Progenitor cell of endocrine pancreas (in vitro differentiated cells): ENCODE measurements around the gene LRPPRC. TPM values are rescaled to one million over a fixed set of nuclear protein-coding genes. Genes with fewer than 3 reads are reported as not detected.
A peak's percentile ranks its signal among the peaks of the same experiment; 100 is the strongest.

ENCODE experiments used
- DNase-seq: peaks from one replicate; pipeline ENCODE4 v3.0.0; 2021; ENCODE audit warnings: low spot score; ENCODE audit not compliant: unreplicated experiment
- H3K27ac Mint-ChIP-seq: 2 replicates; pipeline ENCODE4 v1.8.0; 2021; ENCODE audit warnings: mild to moderate bottlenecking, moderate library complexity, mixed read lengths
- H3K27me3 Mint-ChIP-seq: 2 replicates; pipeline ENCODE4 v1.8.0; 2021; ENCODE audit warnings: mixed read lengths
- H3K36me3 Mint-ChIP-seq: 2 replicates; pipeline ENCODE4 v1.8.0; 2022; ENCODE audit warnings: mixed read lengths; ENCODE audit not compliant: insufficient read depth
- H3K4me1 Mint-ChIP-seq: 2 replicates; pipeline ENCODE4 v1.8.0; 2021; ENCODE audit warnings: low read depth, mixed read lengths
- H3K4me3 Mint-ChIP-seq: 2 replicates; pipeline ENCODE4 v1.8.0; 2021; ENCODE audit warnings: low read depth, mild to moderate bottlenecking, moderate library complexity, mixed read lengths
- H3K9me3 Mint-ChIP-seq: 2 replicates; pipeline ENCODE4 v1.8.0; 2021; ENCODE audit warnings: low read depth, mixed read lengths
- CTCF ChIP-seq: fragments of 200-600 bp; sonication (generic); IDR thresholded peaks from one replicate; pipeline ENCODE4 v1.5.0; 2021; ENCODE audit warnings: antibody characterized with exemption, mild to moderate bottlenecking; ENCODE audit not compliant: unreplicated experiment
- long read RNA-seq: library from polyadenylated mRNA; unstranded; transcript quantifications from one replicate; pipeline ENCODE4 v2.0.0, GENCODE V29; 2020
- total RNA-seq: library from RNA; stranded (reverse); gene quantifications from 2 replicates; pipeline ENCODE4 v1.2.1, GENCODE V29; 2021

The LRPPRC gene
- 105 and 114 TPM in 2 replicates for total RNA-seq
- long read RNA-seq, full-length matches to known transcripts = 50 of 340 reads
- long read RNA-seq, partial matches to known transcripts = 260 of 340 reads
- long read RNA-seq, other reads (novel, unspliced or antisense) = 30 of 340 reads

GRCh38 chr2:43995733-43996533 lies at the start of gene LRPPRC:
TSS of gene LRPPRC (minus strand) at chr2:43995989. CDS start at chr2:43995947, 42 bp downstream.
- H3K27me3 Mint-ChIP-seq = no peaks in the 10 kb centered on the region

GRCh38 chr2:44045061-44045460 lies 49.3 kb upstream of the LRPPRC start:
- no peak overlapping the region for H3K27ac Mint-ChIP-seq
- no peaks in the 10 kb centered on the region for H3K36me3 Mint-ChIP-seq
- peaks cover 5% of the 10 kb centered on the region for H3K4me1 Mint-ChIP-seq
- DNase-seq = no peak
- no peaks in the 10 kb centered on the region for H3K9me3 Mint-ChIP-seq
- peaks cover 14% of the 10 kb centered on the region for H3K27me3 Mint-ChIP-seq
- TF ChIP-seq CTCF = no peak
- H3K4me3 Mint-ChIP-seq = no peak overlapping the region

More at GRCh38 chr2:43995733-43996533, at the start of gene LRPPRC:
- no peaks in the 10 kb centered on the region for H3K9me3 Mint-ChIP-seq
- peaks cover 27% of the 10 kb centered on the region for H3K4me1 Mint-ChIP-seq
- DNase-seq = peak; percentile 73
- TF ChIP-seq CTCF = no peak
- H3K4me3 Mint-ChIP-seq = peak within 1 kb of the TSS; percentile 91
- peak within 1 kb of the TSS; percentile 100 for H3K27ac Mint-ChIP-seq
- H3K36me3 Mint-ChIP-seq = peaks cover 16% of the 10 kb centered on the region

DNA sequence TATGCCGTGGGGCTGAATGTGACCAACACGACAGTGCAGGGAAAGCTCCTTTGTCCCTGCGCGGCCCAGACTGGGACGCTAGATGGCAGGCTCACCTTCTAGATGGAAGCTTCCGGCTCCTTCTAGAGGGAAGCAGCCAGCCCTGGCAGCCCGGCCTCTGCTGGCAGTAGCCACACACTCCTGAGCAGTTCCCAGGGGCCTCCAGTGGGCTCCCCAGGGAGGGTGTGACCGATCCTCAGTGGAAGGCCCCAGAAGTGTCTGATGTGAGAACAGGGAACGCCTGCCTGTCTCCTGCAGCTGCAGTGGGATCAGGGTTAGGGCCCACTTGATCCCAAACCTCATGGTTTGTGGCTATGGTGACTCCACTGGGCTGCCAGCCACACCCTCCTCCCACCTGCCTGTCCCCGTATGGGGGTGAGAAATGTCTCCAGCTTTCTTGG lies 48.5 kb upstream of the LRPPRC start:
- Mint-ChIP-seq H3K4me1 (peaks cover 5% of the 10 kb centered on the region), H3K4me3 (no peak overlapping the region)

DNA sequence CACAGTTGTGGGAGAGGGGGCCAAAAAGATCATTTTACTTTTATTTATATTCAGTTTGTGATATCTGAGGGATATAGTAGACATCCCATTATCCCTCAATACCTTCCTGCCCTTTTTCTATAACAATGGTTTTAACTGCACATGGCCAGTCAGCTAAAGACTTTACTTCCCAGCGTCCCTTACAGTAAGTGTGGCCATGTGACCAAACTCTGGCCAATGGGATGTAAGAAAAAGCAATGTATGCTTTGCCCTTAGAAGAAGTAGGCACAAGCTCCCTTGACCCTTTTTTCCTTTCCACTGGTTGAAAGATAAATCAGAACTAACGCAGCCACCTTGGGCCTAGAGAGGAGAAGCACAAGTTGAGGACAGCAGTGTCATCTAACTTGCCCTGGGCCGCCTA lies 44.6 kb upstream of the LRPPRC start:
- Mint-ChIP-seq H3K9me3 (no peaks in the 10 kb centered on the region), H3K27me3 (peaks cover 2% of the 10 kb centered on the region), H3K36me3 (no peaks in the 10 kb centered on the region), H3K4me3 (no peak overlapping the region), H3K27ac (no peak overlapping the region), H3K4me1 (no peaks in the 10 kb centered on the region)
- no peak for DNase-seq
- no peak for TF ChIP-seq CTCF

More for the DNA sequence above, 48.5 kb upstream of the LRPPRC start:
- H3K27ac Mint-ChIP-seq = no peak overlapping the region
- H3K27me3 Mint-ChIP-seq = peaks cover 13% of the 10 kb centered on the region
- H3K36me3 Mint-ChIP-seq = no peaks in the 10 kb centered on the region
- peak; percentile 77 for DNase-seq
- no peaks in the 10 kb centered on the region for H3K9me3 Mint-ChIP-seq
- TF ChIP-seq CTCF = peak; percentile 90

DNA sequence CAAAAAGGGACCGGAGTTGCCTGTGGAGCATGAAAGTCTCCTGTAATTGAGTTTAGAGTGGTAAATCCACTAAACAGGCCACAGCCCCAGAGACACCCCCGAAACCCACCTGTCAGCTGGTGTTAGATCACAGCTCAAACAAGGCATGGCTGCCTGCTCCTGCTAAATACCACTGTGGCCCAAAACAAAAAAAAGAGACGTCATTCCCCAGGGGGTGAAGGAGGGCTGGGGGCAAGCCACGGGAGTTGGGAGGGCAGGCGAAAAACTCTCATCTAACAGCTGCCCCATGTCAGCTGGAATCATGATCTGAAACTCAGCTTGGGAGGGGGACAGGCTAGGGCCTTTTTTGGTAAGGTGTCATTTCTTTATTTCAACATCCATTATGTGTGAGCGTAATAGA lies 42.5 kb upstream of the LRPPRC start:
- H3K27ac Mint-ChIP-seq = no peak overlapping the region
- H3K9me3 Mint-ChIP-seq = no peaks in the 10 kb centered on the region
- no peak for TF ChIP-seq CTCF
- H3K36me3 Mint-ChIP-seq = no peaks in the 10 kb centered on the region
- no peak overlapping the region for H3K4me3 Mint-ChIP-seq
- no peak for DNase-seq
- H3K4me1 Mint-ChIP-seq = no peaks in the 10 kb centered on the region
- peaks cover 2% of the 10 kb centered on the region for H3K27me3 Mint-ChIP-seq
